Omental fat pad (tissue), 4 donors: ENCODE data around the gene ITPR1. TPM values are rescaled to one million over a fixed set of nuclear protein-coding genes. Genes with fewer than 3 reads are reported as not detected.

Experiments used
- ATAC-seq: fragments of 150-250 bp; one replicate; pipeline ENCODE4 v1.9.1; 2016; ENCODE audit warnings: mild to moderate bottlenecking, moderate library complexity; ENCODE audit not compliant: low FRiP score
- DNase-seq: peaks from one replicate; pipeline ENCODE4 v3.0.0-alpha.2; 2019; ENCODE audit warnings: low spot score
- CTCF ChIP-seq, 3 donors: fragments of 450-650 bp; IDR thresholded peaks; one replicate each; pipeline ENCODE4 v1.5.1; 2016 to 2017; ENCODE audit warnings: antibody characterized with exemption in 3 of 3, mild to moderate bottlenecking in 3 of 3, moderate library complexity in 2 of 3
- total RNA-seq, 4 donors: library from RNA; depleted of rRNA; stranded (reverse); fragments of >200 nt; gene quantifications; one replicate each; pipeline ENCODE4 v1.1.0, GENCODE V29; 2016

Gene ITPR1
- total RNA-seq, 4 donors from 2014 or later: 38.3 to 58.5 (median 41.3) TPM

GRCh38 chr3:4656626-4657328 lies 163.6 kb downstream of the ITPR1 start:
- ATAC-seq (no peak), DNase-seq (no peak)
- TF ChIP-seq CTCF (IDR thresholded peaks at IDR 0.05): no peak

GRCh38 chr3:4660936-4661335 lies 167.8 kb downstream of the ITPR1 start:
- no peak for ATAC-seq
- no peak for DNase-seq
- no peak for TF ChIP-seq CTCF (IDR thresholded peaks at IDR 0.05)

- no peak for DNase-seq
- ATAC-seq: peak; percentile 41
- no peak for TF ChIP-seq CTCF (IDR thresholded peaks at IDR 0.05)
Measured at GRCh38 chr3:4664412-4664811, 171.3 kb downstream of the ITPR1 start.

GRCh38 chr3:4665197-4665596 lies 172.0 kb downstream of the ITPR1 start:
- DNase-seq: no peak
- no peak for ATAC-seq
- no peak for TF ChIP-seq CTCF (IDR thresholded peaks at IDR 0.05)

- DNase-seq (no peak), ATAC-seq (no peak)
- TF ChIP-seq CTCF (IDR thresholded peaks at IDR 0.05): no peak
Measured at GRCh38 chr3:4666071-4666470, 172.9 kb downstream of the ITPR1 start.

- ATAC-seq (no peak), DNase-seq (no peak)
- no peak for TF ChIP-seq CTCF (IDR thresholded peaks at IDR 0.05)
Measured at GRCh38 chr3:4670352-4670751, 177.2 kb downstream of the ITPR1 start.

GRCh38 chr3:4672725-4673275 lies 179.7 kb downstream of the ITPR1 start:
- ATAC-seq: no peak
- TF ChIP-seq CTCF (IDR thresholded peaks at IDR 0.05): no peak
- no peak for DNase-seq
